GM23338 (cell line): ENCODE results near the gene SASH1. TPM values are rescaled to one million over a fixed set of nuclear protein-coding genes. Genes with fewer than 3 reads are reported as not detected.

Experiments used
- ATAC-seq: fragments of 200-7000 bp; cut with Tn5 transposase; 3 replicates; pipeline ENCODE4 v1.9.1; 2020
- DNase-seq: peaks from one replicate; pipeline ENCODE4 v3.0.0-alpha.2; 2015; ENCODE audit warnings: low spot score
- H2AFZ ChIP-seq: fragments of 200-600 bp; sonication (generic); 2 replicates; pipeline ENCODE4 v1.8.0; 2016; ENCODE audit warnings: antibody characterized with exemption, mild to moderate bottlenecking, moderate library complexity
- H3F3A ChIP-seq: fragments of 200-600 bp; sonication (generic); replicated peaks from 2 replicates; pipeline ENCODE4 v1.8.0; 2017; ENCODE audit warnings: antibody characterized with exemption, mixed run types, low read depth
- H3K27ac ChIP-seq: fragments of 200-600 bp; sonication (generic); 2 replicates; pipeline ENCODE4 v1.6.1; 2016; ENCODE audit warnings: low read depth
- H3K27me3 ChIP-seq: fragments of 200-600 bp; sonication (generic); 2 replicates; pipeline ENCODE4 v1.8.0; 2016; ENCODE audit warnings: mild to moderate bottlenecking, mixed run types, moderate library complexity; ENCODE audit not compliant: insufficient read depth
- H3K36me3 ChIP-seq: fragments of 200-600 bp; sonication (generic); 2 replicates; pipeline ENCODE4 v1.8.0; 2016; ENCODE audit warnings: mild to moderate bottlenecking; ENCODE audit not compliant: insufficient read depth
- H3K4me1 ChIP-seq: fragments of 200-600 bp; sonication (generic); 2 replicates; pipeline ENCODE4 v1.8.0; 2016; ENCODE audit warnings: mild to moderate bottlenecking, moderate library complexity; ENCODE audit not compliant: insufficient read depth
- H3K4me2 ChIP-seq: fragments of 200-600 bp; sonication (generic); 2 replicates; pipeline ENCODE4 v1.7.1; 2017; ENCODE audit warnings: mixed run types
- H3K4me3 ChIP-seq: fragments of 200-600 bp; sonication (generic); 2 replicates; pipeline ENCODE4 v1.6.1; 2016; ENCODE audit warnings: mixed run types
- H3K79me2 ChIP-seq: fragments of 200-600 bp; sonication (generic); replicated peaks from 2 replicates; pipeline ENCODE4 v1.8.0; 2017; ENCODE audit warnings: mild to moderate bottlenecking; ENCODE audit not compliant: insufficient read depth
- H3K9me2 ChIP-seq: fragments of 200-600 bp; sonication (generic); 2 replicates; pipeline ENCODE4 v1.8.0; 2017; ENCODE audit not compliant: insufficient read depth
- H4K20me1 ChIP-seq: fragments of 200-600 bp; sonication (generic); replicated peaks from 2 replicates; pipeline ENCODE4 v1.8.0; 2017; ENCODE audit warnings: mild to moderate bottlenecking; ENCODE audit not compliant: insufficient read depth
- H3K27ac Mint-ChIP-seq: 2 replicates; pipeline ENCODE4 v1.8.0; 2020; ENCODE audit warnings: inconsistent platforms, mild to moderate bottlenecking, moderate library complexity, mixed read lengths
- H3K27me3 Mint-ChIP-seq: 3 replicates; pipeline ENCODE4 v1.8.0; 2022; ENCODE audit warnings: low read depth, mild to moderate bottlenecking, moderate library complexity, mixed read lengths, inconsistent platforms; ENCODE audit not compliant: insufficient read depth, poor library complexity
- H3K36me3 Mint-ChIP-seq: 3 replicates; pipeline ENCODE4 v1.8.0; 2021; ENCODE audit warnings: low read depth, mild to moderate bottlenecking, inconsistent platforms, moderate library complexity, mixed read lengths
- H3K4me1 Mint-ChIP-seq: 3 replicates; pipeline ENCODE4 v1.8.0; 2020; ENCODE audit warnings: mild to moderate bottlenecking, inconsistent platforms, mixed read lengths
- H3K4me3 Mint-ChIP-seq: 3 replicates; pipeline ENCODE4 v1.8.0; 2021; ENCODE audit warnings: moderate library complexity, mild to moderate bottlenecking, inconsistent platforms, mixed read lengths
- H3K9me3 Mint-ChIP-seq: 3 replicates; pipeline ENCODE4 v1.8.0; 2020; ENCODE audit warnings: moderate library complexity, mild to moderate bottlenecking, inconsistent platforms, mixed read lengths
- CREB1 ChIP-seq: fragments of 250-450 bp; sonication (Bioruptor Pico); IDR thresholded peaks from 2 replicates; pipeline ENCODE4 v1.5.0; 2020; ENCODE audit warnings: low read depth, mild to moderate bottlenecking, moderate library complexity
- CTCF ChIP-seq, 2 experiments: fragments of 200-600 bp in 1 of 2; sonication (generic) in 1 of 2; conservative IDR thresholded peaks; 2 replicates each; pipeline versions ENCODE4 v1.5.1 to v1.6.1; 2016 to 2017; ENCODE audit warnings: antibody characterized with exemption in 2 of 2, low read depth in 2 of 2, mild to moderate bottlenecking in 2 of 2, moderate library complexity in 1 of 2
- ETS1 ChIP-seq: IDR thresholded peaks from 2 replicates; pipeline ENCODE4 v1.6.1; 2016; ENCODE audit warnings: antibody characterized with exemption
- EZH2 ChIP-seq: fragments of 200-600 bp; sonication (generic); IDR thresholded peaks from one replicate; pipeline ENCODE4 v1.8.0; 2017; ENCODE audit warnings: antibody characterized with exemption, mild to moderate bottlenecking, low read depth; ENCODE audit not compliant: unreplicated experiment
- EZH2phosphoT487 ChIP-seq: fragments of 200-600 bp; sonication (generic); IDR thresholded peaks from one replicate; pipeline ENCODE4 v1.8.1; 2018; ENCODE audit warnings: antibody characterized with exemption; ENCODE audit not compliant: unreplicated experiment
- JUNB ChIP-seq: IDR thresholded peaks from one replicate; pipeline ENCODE4 v1.6.1; 2016; ENCODE audit warnings: antibody characterized with exemption; ENCODE audit not compliant: unreplicated experiment
- NANOG ChIP-seq: IDR thresholded peaks from 2 replicates; pipeline ENCODE4 v1.6.1; 2016; ENCODE audit warnings: antibody characterized with exemption, borderline replicate concordance
- POLR2AphosphoS5 ChIP-seq: IDR thresholded peaks from 2 replicates; pipeline ENCODE4 v1.6.1; 2016; ENCODE audit warnings: antibody characterized with exemption, low read depth
- REST ChIP-seq: IDR thresholded peaks from one replicate; pipeline ENCODE4 v1.6.1; 2018; ENCODE audit warnings: antibody characterized with exemption; ENCODE audit not compliant: unreplicated experiment
- STAT1 ChIP-seq: IDR thresholded peaks from one replicate; pipeline ENCODE4 v1.6.1; 2016; ENCODE audit warnings: antibody characterized with exemption; ENCODE audit not compliant: unreplicated experiment
- ZNF114 ChIP-seq: fragments of 250-450 bp; sonication (Bioruptor Pico); IDR thresholded peaks from 2 replicates; pipeline ENCODE4 v1.5.0; 2020; ENCODE audit warnings: mild to moderate bottlenecking, moderate library complexity
- ZNF331 ChIP-seq: fragments of 250-450 bp; sonication (Bioruptor Pico); IDR thresholded peaks from 2 replicates; pipeline ENCODE4 v1.5.0; 2020; ENCODE audit warnings: low read depth, mild to moderate bottlenecking, moderate library complexity
- ZNF462 ChIP-seq: fragments of 250-450 bp; sonication (Bioruptor Pico); IDR thresholded peaks from 2 replicates; pipeline ENCODE4 v1.5.0; 2020; ENCODE audit warnings: mild to moderate bottlenecking, moderate library complexity
- polyA plus RNA-seq: library from polyadenylated mRNA; unstranded; fragments of >200 nt; fragmentation: Nextera tagmentation; extraction: Ambion mirVana; gene quantifications from 2 replicates; pipeline ENCODE4 v1.2.1, GENCODE V29; 2016
- total RNA-seq: library from RNA; depleted of rRNA; stranded (reverse); fragments of >200 nt; shearing (Covaris generic); gene quantifications from 2 replicates; pipeline ENCODE4 v1.2.3, GENCODE V29; 2014

Gene SASH1
- total and polyA plus RNA-seq, 2 experiments from 2014 or later = 8.2 to 30.2 TPM

GRCh38 chr6:148395583-148396101, 53.0 kb downstream of the SASH1 start:
- no peaks in the 10 kb centered on the region for H3K36me3 ChIP-seq
- peaks cover 6% of the 10 kb centered on the region; the same call in 1 of the 3 replicates for H3K4me1 Mint-ChIP-seq
- no peak overlapping the region for H2AFZ ChIP-seq
- H3K27me3 ChIP-seq = no peaks in the 10 kb centered on the region
- peaks cover 4% of the 10 kb centered on the region; the same call in 1 of the 2 replicates for H3K79me2 ChIP-seq
- no peak overlapping the region for H3K27ac ChIP-seq
- TF ChIP-seq EZH2 = no peak
- TF ChIP-seq POLR2AphosphoS5 = no peak
- TF ChIP-seq CTCF (conservative IDR thresholded peaks at IDR 0.05; ENCODE audit: low read depth in 2 of 2) = no peak
- TF ChIP-seq REST = no peak
- no peak for TF ChIP-seq JUNB
- no peak for TF ChIP-seq ZNF462 (CRISPR knock-in tag)
- TF ChIP-seq EZH2phosphoT487 = no peak
- TF ChIP-seq ETS1 = no peak
- TF ChIP-seq STAT1 = no peak
- no peak for TF ChIP-seq ZNF331
- TF ChIP-seq NANOG = no peak
- TF ChIP-seq ZNF114 (CRISPR knock-in tag) = no peak
- no peak for TF ChIP-seq CREB1 (CRISPR knock-in tag)
- no peaks in the 10 kb centered on the region for H3F3A ChIP-seq
- no peak for ATAC-seq
- no peaks in the 10 kb centered on the region for H3K4me1 ChIP-seq
- no peak overlapping the region for H3K4me3 ChIP-seq
- H3K36me3 Mint-ChIP-seq = peaks cover 26% of the 10 kb centered on the region; the same call in 2 of the 3 replicates
- H3K27ac Mint-ChIP-seq = peak overlapping the region; percentile 31; the same call in 1 of the 2 replicates
- no peak overlapping the region for H3K4me3 Mint-ChIP-seq
- no peak overlapping the region for H3K4me2 ChIP-seq
- no peak for DNase-seq
- H4K20me1 ChIP-seq = peaks cover 3% of the 10 kb centered on the region; the same call in 1 of the 2 replicates
- no peaks in the 10 kb centered on the region for H3K9me2 ChIP-seq
- no peaks in the 10 kb centered on the region for H3K9me3 Mint-ChIP-seq
- H3K27me3 Mint-ChIP-seq = peaks cover 1% of the 10 kb centered on the region
